HG03280 (cell line): ENCODE measurements around the gene TMEM213.

Experiments
- ATAC-seq: cut with Tn5 transposase; IDR thresholded peaks from one replicate; pipeline ENCODE4 v1.9.1; 2021; ENCODE audit warnings: mild to moderate bottlenecking, moderate library complexity; ENCODE audit not compliant: unreplicated experiment

TMEM213 gene

GRCh38 chr7:138871814-138872090 lies 74.0 kb downstream of the TMEM213 start:
- ATAC-seq: no peak

- no peak for ATAC-seq
Measured at GRCh38 chr7:138872576-138872975, 74.8 kb downstream of the TMEM213 start.

GRCh38 chr7:138873220-138873892 lies 75.6 kb downstream of the TMEM213 start:
- ATAC-seq: no peak

- no peak for ATAC-seq
Measured at GRCh38 chr7:138875794-138876193, 78.0 kb downstream of the TMEM213 start.

GRCh38 chr7:138876326-138876725 lies 78.5 kb downstream of the TMEM213 start:
- ATAC-seq: no peak

- no peak for ATAC-seq
Measured at GRCh38 chr7:138878051-138878450, 80.3 kb downstream of the TMEM213 start.

- ATAC-seq: no peak
Measured at GRCh38 chr7:138878856-138879255, 81.1 kb downstream of the TMEM213 start.

- no peak for ATAC-seq
Measured at GRCh38 chr7:138879356-138879755, 81.6 kb downstream of the TMEM213 start.

- ATAC-seq: no peak
Measured at GRCh38 chr7:138880881-138881578, 83.2 kb downstream of the TMEM213 start.

GRCh38 chr7:138881579-138882188 lies 83.9 kb downstream of the TMEM213 start:
- no peak for ATAC-seq

GRCh38 chr7:138882249-138882648 lies 84.5 kb downstream of the TMEM213 start:
- ATAC-seq: no peak

GRCh38 chr7:138885383-138886147 lies 87.8 kb downstream of the TMEM213 start:
- no peak for ATAC-seq

- ATAC-seq: peak; percentile 82
Measured at GRCh38 chr7:138886501-138886917, 88.7 kb downstream of the TMEM213 start.

- no peak for ATAC-seq
Measured at GRCh38 chr7:138887085-138887710, 89.4 kb downstream of the TMEM213 start.
